ENCODE results near the gene SLC13A2.

SLC13A2 gene

GRCh38 chr17:28466001-28466400, 7.4 kb upstream of the SLC13A2 start (continued):
- TF ChIP-seq ZNF274 (IDR thresholded peaks at IDR 0.05; ENCODE audit: low read length) (no peak), ZNF274 (tag by site-specific recombination; IDR thresholded peaks at IDR 0.05; ENCODE audit: borderline replicate concordance) (no peak), SP2 (tag by site-specific recombination; IDR thresholded peaks at IDR 0.05) (no peak), ZNF707 (tag by site-specific recombination; IDR thresholded peaks at IDR 0.05) (no peak), ZNF366 (tag by site-specific recombination; conservative IDR thresholded peaks at IDR 0.05) (no peak), ZNF248 (tag by site-specific recombination; IDR thresholded peaks at IDR 0.05) (no peak), ZNF433 (tag by site-specific recombination; IDR thresholded peaks at IDR 0.05; ENCODE audit: low read depth) (no peak), ZNF404 (tag by site-specific recombination; IDR thresholded peaks at IDR 0.05) (no peak), ZNF670 (tag by site-specific recombination; IDR thresholded peaks at IDR 0.05; ENCODE audit: low read depth) (no peak), ZSCAN30 (tag by site-specific recombination; IDR thresholded peaks at IDR 0.05) (no peak)

- CTCF ChIA-PET, result interaction anchor here (0.6 to 0.9 kb wide), 3 partner anchors 12 to 26 kb away, joined by 3 read pairs; no protein-coding TSS in a partner anchor
- Histone ChIP-seq H3K4me3 (ENCODE audit: low read depth, low read length) (no peak overlapping the region), H3K9me3 (ENCODE audit: control insufficient read depth, insufficient read depth, low read depth, low read length) (no peaks in the 10 kb centered on the region), H3K27ac (ENCODE audit: extremely low read depth, low read depth, low read length) (no peak overlapping the region), H3K4me1 (ENCODE audit: control insufficient read depth, insufficient read depth, low read length) (peaks cover 3% of the 10 kb centered on the region; the same call in 1 of the 2 replicates), H3K36me3 (ENCODE audit: control insufficient read depth in 2 of 2, insufficient read depth in 1 of 2, low read length in 2 of 2) (no peaks in the 10 kb centered on the region)
- POLR2A ChIA-PET, result interaction anchor here (0.6 kb wide), 1 partner anchor 66 kb away, joined by 3 read pairs; no protein-coding TSS in a partner anchor
- no peak for TF ChIP-seq ZNF211 (tag by site-specific recombination; IDR thresholded peaks at IDR 0.05; ENCODE audit: low read depth)
- TF ChIP-seq ZNF221 (tag by site-specific recombination; IDR thresholded peaks at IDR 0.05; ENCODE audit: borderline replicate concordance), result no peak
- no peak for TF ChIP-seq ZNF37A (tag by site-specific recombination; IDR thresholded peaks at IDR 0.05)
- no peak for TF ChIP-seq OVOL3 (tag by site-specific recombination; IDR thresholded peaks at IDR 0.05)
- TF ChIP-seq WT1 (tag by site-specific recombination; IDR thresholded peaks at IDR 0.05), result no peak
- TF ChIP-seq ZFHX2 (tag by site-specific recombination; conservative IDR thresholded peaks at IDR 0.05), result no peak
- no peak for TF ChIP-seq REST (tag by site-specific recombination; IDR thresholded peaks at IDR 0.05)
- TF ChIP-seq ZNF473 (tag by site-specific recombination; IDR thresholded peaks at IDR 0.05), result no peak
- no peak for TF ChIP-seq ZNF621 (tag by site-specific recombination; IDR thresholded peaks at IDR 0.05)
- TF ChIP-seq ZNF121 (tag by site-specific recombination; IDR thresholded peaks at IDR 0.05), result no peak
- no peak for TF ChIP-seq ZNF239 (tag by site-specific recombination; IDR thresholded peaks at IDR 0.05)
Measured at GRCh38 chr17:28466521-28467048, 6.9 kb upstream of the SLC13A2 start.

- Histone ChIP-seq H3K36me3 (ENCODE audit: control insufficient read depth in 2 of 2, insufficient read depth in 1 of 2, low read length in 2 of 2) (no peaks in the 10 kb centered on the region), H3K27ac (ENCODE audit: extremely low read depth, low read depth, low read length) (no peak overlapping the region), H3K4me1 (ENCODE audit: control insufficient read depth, insufficient read depth, low read length) (peaks cover 3% of the 10 kb centered on the region; the same call in 1 of the 2 replicates), H3K9me3 (ENCODE audit: control insufficient read depth, insufficient read depth, low read depth, low read length) (no peaks in the 10 kb centered on the region), H3K4me3 (ENCODE audit: low read depth, low read length) (no peak overlapping the region)
- ChIA-PET POLR2A (no interaction called here), CTCF (interaction anchor here (1.2 kb wide), 1 partner anchor 51 kb away, joined by 4 read pairs; no protein-coding TSS in a partner anchor)
- TF ChIP-seq YY1 (tag by site-specific recombination; IDR thresholded peaks at IDR 0.05), result no peak
- no peak for TF ChIP-seq ELK4 (IDR thresholded peaks at IDR 0.05; ENCODE audit: borderline replicate concordance, low read depth, low read length)
- TF ChIP-seq ZNF114 (tag by site-specific recombination; IDR thresholded peaks at IDR 0.05), result no peak
- TF ChIP-seq ZNF501 (tag by site-specific recombination; IDR thresholded peaks at IDR 0.05), result no peak
- TF ChIP-seq ZNF37A (tag by site-specific recombination; IDR thresholded peaks at IDR 0.05), result no peak
- TF ChIP-seq ZNF394 (tag by site-specific recombination; IDR thresholded peaks at IDR 0.05; ENCODE audit: borderline replicate concordance), result no peak
- TF ChIP-seq ZNF548 (tag by site-specific recombination; IDR thresholded peaks at IDR 0.05), result no peak
- TF ChIP-seq ZBTB7A (tag by site-specific recombination; IDR thresholded peaks at IDR 0.05; ENCODE audit: low read depth), result no peak
- TF ChIP-seq PATZ1 (tag by site-specific recombination; IDR thresholded peaks at IDR 0.05), result no peak
- no peak for TF ChIP-seq ZSCAN30 (tag by site-specific recombination; IDR thresholded peaks at IDR 0.05)
Measured at GRCh38 chr17:28467456-28468025, 5.9 kb upstream of the SLC13A2 start.

All from HEK293 (cell line).